Measurements from ENCODE around the gene SLC17A9.

- TF ChIP-seq POLR2A (IDR thresholded peaks at IDR 0.05; ENCODE audit: extremely low read depth, insufficient read length) (no peak), CTCF (IDR thresholded peaks at IDR 0.05; ENCODE audit: low read depth, low read length) (no peak), MYC (IDR thresholded peaks at IDR 0.05; ENCODE audit: low read depth, low read length) (no peak)
Observed at GRCh38 chr20:62929051-62929538, 23.4 kb upstream of the SLC17A9 start.

Measured in NB4 (cell line).